Mesenchymal stem cell (in vitro differentiated cells and primary cell): ENCODE data around the gene NFATC1.
A peak's percentile ranks its signal among the peaks of the same experiment; 100 is the strongest.

ENCODE experiments used
- DNase-seq: peaks from one replicate; pipeline ENCODE4 v3.0.0-alpha.2; 2013
- H2AFZ ChIP-seq: one replicate; pipeline ENCODE4 v1.6.1; 2013; ENCODE audit warnings: low read depth, mild to moderate bottlenecking, control low read depth, inconsistent platforms, low read length, moderate library complexity
- H2AK5ac ChIP-seq: 2 replicates; pipeline ENCODE4 v1.6.1; 2013; ENCODE audit warnings: low read length, moderate library complexity, mild to moderate bottlenecking, inconsistent platforms; ENCODE audit not compliant: severe bottlenecking
- H2BK120ac ChIP-seq: one replicate; pipeline ENCODE4 v1.6.1; 2013; ENCODE audit warnings: low read depth, mild to moderate bottlenecking, inconsistent platforms, low read length, moderate library complexity
- H2BK12ac ChIP-seq, 2 experiments: one replicate each; pipeline ENCODE4 v1.6.1; 2013; ENCODE audit warnings: inconsistent platforms in 2 of 2, low read length in 2 of 2, mild to moderate bottlenecking in 2 of 2, moderate library complexity in 2 of 2, control low read depth in 1 of 2
- H2BK15ac ChIP-seq: one replicate; pipeline ENCODE4 v1.6.1; 2013; ENCODE audit warnings: mild to moderate bottlenecking, low read depth, inconsistent platforms; ENCODE audit not compliant: poor library complexity, severe bottlenecking
- H2BK5ac ChIP-seq: 2 replicates; pipeline ENCODE4 v1.6.1; 2013; ENCODE audit warnings: low read depth, mild to moderate bottlenecking, low read length, control low read depth, inconsistent platforms; ENCODE audit not compliant: poor library complexity, severe bottlenecking
- H3K14ac ChIP-seq, 2 experiments: one replicate each; pipeline ENCODE4 v1.6.1; 2013; ENCODE audit warnings: inconsistent platforms in 2 of 2, low read length in 2 of 2, control low read depth in 1 of 2, mild to moderate bottlenecking in 1 of 2, moderate library complexity in 1 of 2
- H3K18ac ChIP-seq, 2 experiments: one replicate each; pipeline ENCODE4 v1.6.1; 2013; ENCODE audit warnings: inconsistent platforms in 2 of 2, low read length in 2 of 2, control low read depth in 1 of 2, low read depth in 1 of 2, mild to moderate bottlenecking in 1 of 2
- H3K23ac ChIP-seq, 2 experiments: one replicate each; pipeline ENCODE4 v1.6.1; 2013; ENCODE audit warnings: inconsistent platforms in 2 of 2, low read length in 2 of 2, mild to moderate bottlenecking in 2 of 2, moderate library complexity in 2 of 2, control low read depth in 1 of 2
- H3K27ac ChIP-seq: 2 replicates; pipeline ENCODE4 v1.5.1; 2013; ENCODE audit warnings: mild to moderate bottlenecking, moderate library complexity, low read length, control low read depth, inconsistent platforms; ENCODE audit not compliant: poor library complexity, severe bottlenecking
- H3K27me3 ChIP-seq, 2 experiments: 2 replicates each; pipeline versions ENCODE4 v1.6.1 to v1.7.0; 2013; ENCODE audit warnings: low read length in 2 of 2, mild to moderate bottlenecking in 2 of 2, moderate library complexity in 2 of 2, control low read depth in 1 of 2, inconsistent platforms in 1 of 2; ENCODE audit not compliant: control insufficient read depth in 1 of 2, insufficient read depth in 1 of 2
- H3K36me3 ChIP-seq, 2 experiments: 2 replicates each; pipeline versions ENCODE4 v1.6.1 to v1.7.0; 2013; ENCODE audit warnings: low read length in 2 of 2, control low read depth in 1 of 2, inconsistent platforms in 1 of 2, low read depth in 1 of 2, mild to moderate bottlenecking in 1 of 2; ENCODE audit not compliant: insufficient read depth in 2 of 2, control insufficient read depth in 1 of 2
- H3K4ac ChIP-seq, 2 experiments: one replicate each; pipeline ENCODE4 v1.6.1; 2013; ENCODE audit warnings: inconsistent platforms in 2 of 2, low read length in 2 of 2, mild to moderate bottlenecking in 2 of 2, moderate library complexity in 2 of 2, control low read depth in 1 of 2, low read depth in 1 of 2
- H3K4me1 ChIP-seq: 2 replicates; pipeline ENCODE4 v1.6.1; 2013; ENCODE audit warnings: low read depth, low read length, control low read depth; ENCODE audit not compliant: control insufficient read depth, insufficient read depth
- H3K4me2 ChIP-seq: 2 replicates; pipeline ENCODE4 v1.6.1; 2013; ENCODE audit warnings: low read length, mild to moderate bottlenecking, inconsistent platforms; ENCODE audit not compliant: poor library complexity, severe bottlenecking
- H3K4me3 ChIP-seq, 2 experiments: 2 replicates each; pipeline versions ENCODE4 v1.5.1 to v1.7.0; 2013; ENCODE audit warnings: low read length in 2 of 2, mild to moderate bottlenecking in 2 of 2, control low read depth in 1 of 2, low read depth in 1 of 2; ENCODE audit not compliant: insufficient read depth in 1 of 2
- H3K79me1 ChIP-seq: replicated peaks from 2 replicates; pipeline ENCODE4 v1.6.1; 2013; ENCODE audit warnings: mild to moderate bottlenecking, control low read depth, low read length, inconsistent platforms; ENCODE audit not compliant: poor library complexity, severe bottlenecking
- H3K9ac ChIP-seq: 2 replicates; pipeline ENCODE4 v1.7.0; 2013; ENCODE audit warnings: mild to moderate bottlenecking, low read length, moderate library complexity
- H3K9me3 ChIP-seq: 2 replicates; pipeline ENCODE4 v1.7.0; 2013; ENCODE audit warnings: mild to moderate bottlenecking, low read length; ENCODE audit not compliant: control insufficient read depth
- H4K8ac ChIP-seq: one replicate; pipeline ENCODE4 v1.6.1; 2013; ENCODE audit warnings: inconsistent platforms, mild to moderate bottlenecking, low read length, moderate library complexity
- H4K91ac ChIP-seq: one replicate; pipeline ENCODE4 v1.6.1; 2013; ENCODE audit warnings: mild to moderate bottlenecking, low read length, inconsistent platforms
- WGBS: methylation state at CpG from one replicate; pipeline ENCODE4 v1.1.7; 2013; ENCODE audit warnings: mixed read lengths; 5-methylcytosine and 5-hydroxymethylcytosine counted together

NFATC1 gene

GRCh38 chr18:79478484-79479115, 82.9 kb downstream of the NFATC1 start:
- Histone ChIP-seq H3K18ac (no peak overlapping the region), H2BK12ac (no peak overlapping the region), H3K36me3 (no peaks in the 10 kb centered on the region), H3K27ac (no peak overlapping the region), H3K9ac (no peak overlapping the region), H2AFZ (no peak overlapping the region), H4K91ac (peak overlapping the region; percentile 45), H3K23ac (no peak overlapping the region), H3K4me1 (peaks cover under 1% of the 10 kb centered on the region), H3K9me3 (no peaks in the 10 kb centered on the region), H2AK5ac (no peak overlapping the region), H2BK5ac (no peak overlapping the region), H4K8ac (no peak overlapping the region), H3K79me1 (no peaks in the 10 kb centered on the region), H3K27me3 (no peaks in the 10 kb centered on the region), H3K14ac (no peak overlapping the region), H3K4me3 (no peak overlapping the region), H3K4ac (no peak overlapping the region), H2BK120ac (no peak overlapping the region), H3K4me2 (no peak overlapping the region), H2BK15ac (no peak overlapping the region)
- 96% methylated on average over 33 of the region's 33 CpGs for WGBS
- DNase-seq, result no peak

- Histone ChIP-seq H3K18ac (no peak overlapping the region), H2BK5ac (no peak overlapping the region), H2AFZ (no peak overlapping the region), H3K4me2 (no peak overlapping the region), H3K4me3 (no peak overlapping the region), H3K4me1 (peaks cover 7% of the 10 kb centered on the region), H3K9me3 (no peaks in the 10 kb centered on the region), H3K36me3 (no peaks in the 10 kb centered on the region), H2BK120ac (no peak overlapping the region), H3K23ac (no peak overlapping the region), H2BK12ac (no peak overlapping the region), H4K91ac (no peak overlapping the region), H2AK5ac (no peak overlapping the region), H3K27ac (no peak overlapping the region), H3K79me1 (no peaks in the 10 kb centered on the region), H3K4ac (no peak overlapping the region), H2BK15ac (no peak overlapping the region), H4K8ac (no peak overlapping the region), H3K14ac (no peak overlapping the region), H3K27me3 (no peaks in the 10 kb centered on the region), H3K9ac (no peak overlapping the region)
- WGBS, result 90% methylated on average over 23 of the region's 25 CpGs
- DNase-seq, result no peak
Observed at GRCh38 chr18:79479116-79479760, 83.5 kb downstream of the NFATC1 start.

- Histone ChIP-seq H3K27me3 (no peaks in the 10 kb centered on the region), H4K91ac (no peak overlapping the region), H3K23ac (no peak overlapping the region), H2BK5ac (no peak overlapping the region), H3K36me3 (no peaks in the 10 kb centered on the region), H2AK5ac (no peak overlapping the region), H4K8ac (no peak overlapping the region), H3K14ac (no peak overlapping the region), H2AFZ (no peak overlapping the region), H3K4me3 (no peak overlapping the region), H3K4me1 (peaks cover 12% of the 10 kb centered on the region), H3K79me1 (no peaks in the 10 kb centered on the region), H3K27ac (no peak overlapping the region), H3K9me3 (no peaks in the 10 kb centered on the region), H2BK15ac (no peak overlapping the region), H2BK12ac (no peak overlapping the region), H3K4me2 (no peak overlapping the region), H3K9ac (no peak overlapping the region), H2BK120ac (no peak overlapping the region), H3K18ac (no peak overlapping the region), H3K4ac (no peak overlapping the region)
- DNase-seq, result no peak
- WGBS, result 87% methylated on average over 20 of the region's 20 CpGs
Observed at GRCh38 chr18:79479761-79480161, 84.0 kb downstream of the NFATC1 start.

GRCh38 chr18:79480171-79481045, 84.7 kb downstream of the NFATC1 start:
- no peak overlapping the region for H4K8ac ChIP-seq
- DNase-seq, result no peak
- H2AFZ ChIP-seq, result no peak overlapping the region
- no peaks in the 10 kb centered on the region for H3K27me3 ChIP-seq
- H2BK5ac ChIP-seq, result no peak overlapping the region
- H3K4me3 ChIP-seq, result no peak overlapping the region
- H2BK120ac ChIP-seq, result no peak overlapping the region
- H3K14ac ChIP-seq, result no peak overlapping the region
- 93% methylated on average over 41 of the region's 41 CpGs for WGBS
- H3K9ac ChIP-seq, result no peak overlapping the region
- H3K79me1 ChIP-seq, result no peaks in the 10 kb centered on the region
- H3K27ac ChIP-seq, result no peak overlapping the region
- no peaks in the 10 kb centered on the region for H3K9me3 ChIP-seq
- H3K4ac ChIP-seq, result no peak overlapping the region
- H4K91ac ChIP-seq, result no peak overlapping the region
- H2BK15ac ChIP-seq, result no peak overlapping the region
- H3K4me2 ChIP-seq, result no peak overlapping the region
- H2AK5ac ChIP-seq, result no peak overlapping the region
- no peak overlapping the region for H3K18ac ChIP-seq
- H2BK12ac ChIP-seq, result no peak overlapping the region
- no peaks in the 10 kb centered on the region for H3K36me3 ChIP-seq
- no peak overlapping the region for H3K23ac ChIP-seq
- H3K4me1 ChIP-seq, result peaks cover 16% of the 10 kb centered on the region
